Retinal pigment epithelial cell (primary cell): Measurements from ENCODE around the gene IMPG2.
"Not testable (repeated sequence)": the region's sequence is repeated elsewhere in the genome, so short reads cannot be mapped to it uniquely, and the experiment has no call there.

Experiments
- DNase-seq: peaks from one replicate; pipeline ENCODE4 v3.0.0-alpha.2; 2010; ENCODE audit warnings: low read depth
- H3K4me3 ChIP-seq: 2 replicates; pipeline ENCODE4 v1.5.1; 2011; ENCODE audit warnings: mild to moderate bottlenecking, low read length, control low read depth, moderate library complexity
- CTCF ChIP-seq: conservative IDR thresholded peaks from 2 replicates; pipeline ENCODE4 v1.5.1; 2011; ENCODE audit warnings: low read depth, low read length, control low read depth, inconsistent platforms

Gene IMPG2

GRCh38 chr3:101319531-101319930 lies 844 bp downstream of the IMPG2 start:
- DNase-seq: no peak
- TF ChIP-seq CTCF: no peak
- H3K4me3 ChIP-seq: no peak overlapping the region

DNA sequence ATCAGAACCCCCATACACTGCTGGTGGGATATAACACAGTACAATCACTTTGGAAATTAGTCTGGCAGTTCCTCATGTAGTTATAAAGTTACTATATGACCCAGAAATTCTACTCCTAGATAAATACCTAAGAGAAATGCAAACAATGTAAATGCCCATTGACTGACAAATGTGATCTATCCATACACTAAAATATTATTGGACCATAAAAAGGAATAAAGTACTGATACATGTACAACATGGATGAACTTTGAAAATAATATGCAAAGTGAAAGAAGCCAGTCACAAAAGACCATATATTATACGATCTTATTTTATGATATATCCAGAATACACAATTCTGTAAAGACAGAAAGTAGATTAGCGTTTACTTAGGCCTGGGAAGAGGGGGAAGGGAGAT lies 7.8 kb downstream of the IMPG2 start:
- DNase-seq: no peak
- H3K4me3 ChIP-seq: no peak overlapping the region
- TF ChIP-seq CTCF: no peak

- no peak for DNase-seq
- H3K4me3 ChIP-seq: no peak overlapping the region
- TF ChIP-seq CTCF: no peak
These were observed 8.7 kb downstream of the IMPG2 start for GRCh38 chr3:101311676-101312075.

GRCh38 chr3:101310978-101311375 lies 9.4 kb downstream of the IMPG2 start:
- TF ChIP-seq CTCF: no peak
- DNase-seq: no peak
- no peak overlapping the region for H3K4me3 ChIP-seq

- H3K4me3 ChIP-seq, DNase-seq: not testable (repeated sequence)
These were observed 12.1 kb downstream of the IMPG2 start for GRCh38 chr3:101308147-101308772.

DNA sequence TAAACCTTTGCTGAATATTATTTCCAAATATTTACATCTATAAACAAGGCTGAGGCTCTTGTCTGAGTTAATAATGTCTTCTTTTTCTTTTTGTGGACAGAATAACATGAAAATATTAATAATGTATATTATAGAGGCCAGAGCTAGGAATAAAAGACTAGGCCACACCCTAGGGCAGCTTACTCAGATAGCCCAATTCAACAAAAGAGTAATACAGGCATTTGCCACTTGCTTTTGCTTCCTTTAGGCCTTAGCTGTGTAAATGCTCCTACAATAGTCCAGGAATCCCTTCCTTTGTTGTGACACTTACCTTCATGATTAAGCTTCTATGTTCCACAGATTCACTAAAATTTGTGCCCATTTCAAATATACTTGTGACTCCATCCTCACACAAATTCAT lies 16.5 kb downstream of the IMPG2 start:
- H3K4me3 ChIP-seq: no peak overlapping the region
- no peak for DNase-seq
- no peak for TF ChIP-seq CTCF

DNA sequence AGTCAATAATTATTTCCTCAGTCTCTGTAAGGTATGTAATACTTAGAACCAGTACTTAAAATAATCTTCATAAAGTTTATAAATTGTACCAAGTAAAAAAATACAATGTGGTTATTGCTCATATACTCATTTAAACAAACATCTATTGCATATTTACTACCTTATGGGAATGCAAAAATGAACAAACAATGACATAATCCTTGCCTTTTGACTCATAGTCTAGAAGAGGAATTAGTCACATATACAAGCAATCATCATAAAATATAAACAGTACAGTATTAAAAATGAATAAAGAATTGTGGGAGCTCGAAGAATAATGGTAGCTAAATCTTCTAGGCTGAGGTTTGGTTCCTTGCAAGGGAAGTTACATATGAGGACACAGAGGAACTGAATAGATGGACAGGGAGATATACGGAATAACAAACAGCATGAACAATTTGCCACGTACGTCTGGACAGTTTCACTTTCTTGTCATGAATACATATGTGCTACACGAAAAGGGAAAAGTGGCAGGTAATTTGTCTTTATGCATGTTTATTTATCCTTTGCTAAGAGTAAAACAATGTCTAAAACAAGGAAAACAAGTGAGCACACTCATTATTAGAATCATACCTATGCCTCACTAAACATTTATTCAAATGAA lies 17.2 kb downstream of the IMPG2 start:
- no peak for TF ChIP-seq CTCF
- no peak for DNase-seq

GRCh38 chr3:101300073-101300472 lies 20.3 kb downstream of the IMPG2 start:
- H3K4me3 ChIP-seq: no peak overlapping the region
- no peak for DNase-seq
- no peak for TF ChIP-seq CTCF

More for the DNA sequence above, 17.2 kb downstream of the IMPG2 start:
- no peak overlapping the region for H3K4me3 ChIP-seq
